Effector memory CD8-positive, alpha-beta T cell (primary cell): ENCODE measurements around the gene LRRC41.
"Not testable (repeated sequence)": the region's sequence is repeated elsewhere in the genome, so short reads cannot be mapped to it uniquely, and the experiment has no call there.

Source experiments
- ATAC-seq: fragments of 150-1000 bp; cut with Tn5 transposase; replicated peaks from 2 replicates; pipeline ENCODE4 v1.10.0; 2021; ENCODE audit warnings: mild to moderate bottlenecking, moderate library complexity
- DNase-seq, 3 experiments: peaks; one replicate each; pipeline ENCODE4 v3.0.0; 2021
- H3K27ac Mint-ChIP-seq, 2 donors: one replicate each; pipeline ENCODE4 v1.8.0; 2022; ENCODE audit warnings: mild to moderate bottlenecking in 2 of 2, mixed read lengths in 2 of 2, moderate library complexity in 2 of 2
- H3K27me3 Mint-ChIP-seq, 2 donors: one replicate each; pipeline ENCODE4 v1.8.0; 2022; ENCODE audit warnings: mixed read lengths in 2 of 2
- H3K36me3 Mint-ChIP-seq: one replicate; pipeline ENCODE4 v1.8.0; 2022; ENCODE audit warnings: mild to moderate bottlenecking, moderate library complexity, mixed read lengths; ENCODE audit not compliant: insufficient read depth
- H3K4me1 Mint-ChIP-seq, 2 donors: one replicate each; pipeline ENCODE4 v1.8.0; 2022; ENCODE audit warnings: low read depth in 2 of 2, mixed read lengths in 2 of 2
- H3K4me3 Mint-ChIP-seq, 2 donors: one replicate each; pipeline ENCODE4 v1.8.0; 2022; ENCODE audit warnings: mild to moderate bottlenecking in 2 of 2, mixed read lengths in 2 of 2, moderate library complexity in 2 of 2
- H3K9me3 Mint-ChIP-seq, 2 donors: one replicate each; pipeline ENCODE4 v1.8.0; 2022; ENCODE audit warnings: mixed read lengths in 2 of 2
- total RNA-seq, 9 experiments: gene quantifications; one replicate each; lab custom pipeline; 2026; lab: John Stamatoyannopoulos, UW

LRRC41 gene, protein sequence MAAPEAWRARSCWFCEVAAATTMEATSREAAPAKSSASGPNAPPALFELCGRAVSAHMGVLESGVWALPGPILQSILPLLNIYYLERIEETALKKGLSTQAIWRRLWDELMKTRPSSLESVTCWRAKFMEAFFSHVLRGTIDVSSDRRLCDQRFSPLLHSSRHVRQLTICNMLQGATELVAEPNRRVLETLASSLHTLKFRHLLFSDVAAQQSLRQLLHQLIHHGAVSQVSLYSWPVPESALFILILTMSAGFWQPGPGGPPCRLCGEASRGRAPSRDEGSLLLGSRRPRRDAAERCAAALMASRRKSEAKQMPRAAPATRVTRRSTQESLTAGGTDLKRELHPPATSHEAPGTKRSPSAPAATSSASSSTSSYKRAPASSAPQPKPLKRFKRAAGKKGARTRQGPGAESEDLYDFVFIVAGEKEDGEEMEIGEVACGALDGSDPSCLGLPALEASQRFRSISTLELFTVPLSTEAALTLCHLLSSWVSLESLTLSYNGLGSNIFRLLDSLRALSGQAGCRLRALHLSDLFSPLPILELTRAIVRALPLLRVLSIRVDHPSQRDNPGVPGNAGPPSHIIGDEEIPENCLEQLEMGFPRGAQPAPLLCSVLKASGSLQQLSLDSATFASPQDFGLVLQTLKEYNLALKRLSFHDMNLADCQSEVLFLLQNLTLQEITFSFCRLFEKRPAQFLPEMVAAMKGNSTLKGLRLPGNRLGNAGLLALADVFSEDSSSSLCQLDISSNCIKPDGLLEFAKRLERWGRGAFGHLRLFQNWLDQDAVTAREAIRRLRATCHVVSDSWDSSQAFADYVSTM
- 42.9 to 101 (median 71.1) reads per million in 9 experiments for total RNA-seq

DNA sequence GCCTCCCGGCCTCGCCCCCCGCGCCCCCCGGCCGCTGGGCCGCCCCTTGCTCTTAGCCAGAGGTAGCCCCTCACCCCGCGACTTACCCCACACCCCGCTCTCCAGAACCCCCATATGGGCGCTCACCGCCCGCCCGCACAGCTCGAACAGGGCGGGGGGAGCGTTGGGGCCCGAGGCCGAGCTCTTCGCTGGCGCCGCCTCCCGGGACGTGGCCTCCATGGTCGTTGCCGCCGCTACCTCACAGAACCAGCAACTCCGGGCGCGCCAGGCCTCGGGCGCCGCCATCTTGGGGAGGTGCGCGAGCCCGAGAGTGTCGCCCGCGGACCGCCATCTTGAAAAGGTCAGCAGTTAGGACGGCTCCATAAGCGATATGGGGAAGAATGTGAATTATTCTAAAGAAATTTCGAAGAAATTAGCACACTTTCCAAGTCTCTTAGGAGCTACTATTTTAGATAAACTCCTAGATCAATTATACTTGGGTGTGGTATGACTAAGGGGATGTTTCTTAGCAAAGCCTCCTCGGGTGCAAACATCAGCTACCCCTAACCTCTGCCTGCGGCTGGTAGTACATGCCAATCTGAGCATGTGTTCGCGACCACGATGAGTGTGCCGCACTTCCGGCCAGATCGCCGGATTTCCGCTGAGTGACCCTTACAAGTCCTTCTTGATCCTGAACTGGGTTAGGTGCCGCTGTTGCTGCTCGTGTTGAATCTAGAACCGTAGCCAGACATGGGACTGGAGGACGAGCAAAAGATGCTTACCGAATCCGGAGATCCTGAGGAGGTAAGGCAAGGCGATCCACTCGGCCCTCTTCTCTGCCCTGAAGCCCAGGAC, at the start of gene LRRC41, which contains the start of gene UQCRH:
Gene LRRC41 (minus strand): TSS at position 579 of the 834 bp plus-strand sequence. CDS start 294 bp downstream, at position 285.
Gene UQCRH (plus strand): TSS at position 661 of the 834 bp plus-strand sequence. CDS start 69 bp downstream, at position 730.
- peak; percentile 89 to 96 (median 94) for DNase-seq
- peak; percentile 87 for ATAC-seq
- peaks cover 49% of the 10 kb centered on the region for H3K36me3 Mint-ChIP-seq
- no peaks in the 10 kb centered on the region for H3K9me3 Mint-ChIP-seq
- H3K27ac Mint-ChIP-seq, result peak within 1 kb of the TSS; percentile 99
- no peaks in the 10 kb centered on the region for H3K27me3 Mint-ChIP-seq
- peaks cover 33 to 56% of the 10 kb centered on the region in 2 donors for H3K4me1 Mint-ChIP-seq
- peak within 1 kb of the TSS; percentile 98 to 99 for H3K4me3 Mint-ChIP-seq

DNA sequence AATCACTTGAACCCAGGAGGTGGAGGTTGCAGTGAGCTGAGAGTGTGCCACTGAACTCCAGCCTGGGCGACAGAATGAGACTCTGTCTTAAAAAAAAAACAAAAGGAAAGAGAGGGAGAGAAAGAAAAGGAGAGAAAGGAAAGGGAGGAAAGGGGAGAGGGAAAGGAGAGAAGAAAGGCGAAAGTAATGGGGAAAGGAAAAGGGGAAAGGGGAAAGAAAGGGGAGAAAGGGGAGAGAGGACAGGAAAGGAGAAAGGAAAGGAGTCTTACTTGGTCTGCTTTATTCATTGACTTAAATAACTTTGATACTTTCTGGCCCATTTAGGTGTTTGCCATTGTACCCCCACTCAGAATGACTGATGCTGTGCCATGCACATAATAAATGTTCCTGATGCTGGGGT, 48.9 kb upstream of the LRRC41 start:
- no peaks in the 10 kb centered on the region for H3K27me3 Mint-ChIP-seq
- H3K27ac Mint-ChIP-seq, result peak overlapping the region in 1 of 2 donors; percentile 47
- no peak for DNase-seq
- no peak for ATAC-seq
- H3K4me1 Mint-ChIP-seq, result peaks cover 5 to 9% of the 10 kb centered on the region in 2 donors
- no peaks in the 10 kb centered on the region for H3K9me3 Mint-ChIP-seq
- peaks cover 72% of the 10 kb centered on the region for H3K36me3 Mint-ChIP-seq
- H3K4me3 Mint-ChIP-seq, result no peak overlapping the region

DNA sequence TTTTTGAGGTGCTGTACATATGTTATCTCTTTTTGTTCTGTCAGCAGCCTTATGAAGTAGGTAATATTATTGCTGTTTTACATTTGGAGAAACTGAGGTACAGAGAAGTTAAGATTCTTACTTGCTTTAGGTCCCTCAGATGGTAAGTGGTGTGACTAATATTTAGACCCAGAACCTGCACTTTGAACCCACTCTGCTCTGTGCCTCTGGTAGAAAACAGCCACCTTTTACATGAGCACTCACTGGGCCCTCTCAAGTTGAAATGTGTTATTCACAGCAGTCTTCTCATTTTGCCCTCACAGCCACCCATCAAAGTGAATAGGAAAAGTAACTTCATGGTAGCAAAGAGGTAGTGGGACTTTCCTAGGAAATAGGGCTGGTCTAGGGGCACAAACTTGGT, 41.9 kb upstream of the LRRC41 start:
- DNase-seq (no peak), ATAC-seq (no peak)
- H3K27ac Mint-ChIP-seq, result no peak overlapping the region
- H3K4me3 Mint-ChIP-seq, result no peak overlapping the region
- no peaks in the 10 kb centered on the region for H3K27me3 Mint-ChIP-seq
- peaks cover 26 to 39% of the 10 kb centered on the region in 2 donors for H3K4me1 Mint-ChIP-seq
- H3K36me3 Mint-ChIP-seq, result peaks cover 75% of the 10 kb centered on the region
- no peaks in the 10 kb centered on the region for H3K9me3 Mint-ChIP-seq

DNA sequence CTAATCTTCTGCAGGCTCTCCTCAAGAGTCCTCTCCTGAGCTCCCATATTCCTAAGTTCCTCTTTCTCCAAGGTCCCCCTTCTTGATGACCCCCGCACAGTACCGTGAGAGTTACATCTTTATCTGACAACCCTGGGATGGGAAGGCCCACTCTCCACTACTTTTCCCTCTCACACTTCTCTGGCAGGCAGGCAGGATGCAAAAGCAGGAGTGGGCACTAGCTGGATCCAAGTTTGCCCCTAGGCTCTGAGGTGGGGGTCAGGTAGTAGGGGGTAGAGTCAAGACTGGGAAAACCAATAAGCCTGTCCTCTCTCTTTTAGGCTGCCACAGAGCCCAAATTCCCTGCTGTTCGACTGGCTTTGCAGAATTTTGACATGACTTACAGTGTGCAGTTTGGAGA, 41.1 kb upstream of the LRRC41 start:
- H3K4me3 Mint-ChIP-seq, result no peak overlapping the region
- no peaks in the 10 kb centered on the region for H3K27me3 Mint-ChIP-seq
- DNase-seq, result no peak
- peaks cover 69% of the 10 kb centered on the region for H3K36me3 Mint-ChIP-seq
- H3K27ac Mint-ChIP-seq, result peak overlapping the region; percentile 34 to 67
- H3K9me3 Mint-ChIP-seq, result no peaks in the 10 kb centered on the region
- ATAC-seq, result no peak
- peaks cover 27 to 43% of the 10 kb centered on the region in 2 donors for H3K4me1 Mint-ChIP-seq

DNA sequence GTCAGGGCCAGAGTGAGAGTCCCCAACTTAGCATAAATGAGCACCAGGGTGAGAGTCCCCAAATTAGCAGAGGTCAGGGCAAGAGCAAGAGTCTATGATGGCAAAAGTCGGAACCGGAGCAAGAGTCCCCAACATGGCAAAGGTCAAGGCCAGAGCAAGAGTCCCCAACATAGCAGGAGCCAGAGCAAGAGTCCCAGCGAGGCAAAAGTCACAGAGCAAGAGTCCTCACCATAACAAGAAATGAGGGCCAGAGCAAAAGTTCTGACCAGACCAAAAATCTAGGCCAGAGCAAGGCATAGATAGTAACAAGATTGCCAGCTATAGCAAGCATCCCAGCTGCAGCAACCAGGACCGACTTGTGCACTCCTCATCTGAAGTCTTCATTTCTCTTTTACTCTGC, 40.3 kb upstream of the LRRC41 start:
- H3K27ac Mint-ChIP-seq, result peak overlapping the region; percentile 99 to 100

DNA sequence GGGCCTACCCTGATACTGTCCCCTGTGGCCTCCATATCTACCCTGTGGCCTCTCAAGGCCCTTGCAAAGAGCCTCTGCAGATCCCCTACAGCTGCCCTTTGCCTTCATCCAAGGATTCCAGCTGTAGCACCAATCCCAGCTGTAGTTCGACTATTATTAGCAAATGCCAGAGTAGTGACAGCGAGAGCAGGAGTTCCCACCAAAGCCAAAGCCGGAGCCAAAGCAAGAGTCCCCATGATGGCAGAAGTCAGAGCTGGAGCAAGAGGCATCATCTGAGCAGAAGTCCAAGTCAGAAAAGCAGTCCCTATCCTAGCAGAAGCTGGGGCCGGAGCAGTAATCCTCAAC, 39.9 kb upstream of the LRRC41 start:
- DNase-seq, result no peak
- H3K36me3 Mint-ChIP-seq, result peaks cover 61% of the 10 kb centered on the region
- peaks cover 30 to 44% of the 10 kb centered on the region in 2 donors for H3K4me1 Mint-ChIP-seq
- H3K9me3 Mint-ChIP-seq, result no peaks in the 10 kb centered on the region
- peak overlapping the region; percentile 99 to 100 for H3K27ac Mint-ChIP-seq
- no peak overlapping the region for H3K4me3 Mint-ChIP-seq
- ATAC-seq, result no peak
- H3K27me3 Mint-ChIP-seq, result no peaks in the 10 kb centered on the region

More for the DNA sequence above, 40.3 kb upstream of the LRRC41 start:
- H3K4me3 Mint-ChIP-seq, result no peak overlapping the region
- DNase-seq (no peak), ATAC-seq (no peak)
- no peaks in the 10 kb centered on the region for H3K27me3 Mint-ChIP-seq
- peaks cover 64% of the 10 kb centered on the region for H3K36me3 Mint-ChIP-seq
- H3K4me1 Mint-ChIP-seq, result peaks cover 29 to 44% of the 10 kb centered on the region in 2 donors
- H3K9me3 Mint-ChIP-seq, result no peaks in the 10 kb centered on the region

DNA sequence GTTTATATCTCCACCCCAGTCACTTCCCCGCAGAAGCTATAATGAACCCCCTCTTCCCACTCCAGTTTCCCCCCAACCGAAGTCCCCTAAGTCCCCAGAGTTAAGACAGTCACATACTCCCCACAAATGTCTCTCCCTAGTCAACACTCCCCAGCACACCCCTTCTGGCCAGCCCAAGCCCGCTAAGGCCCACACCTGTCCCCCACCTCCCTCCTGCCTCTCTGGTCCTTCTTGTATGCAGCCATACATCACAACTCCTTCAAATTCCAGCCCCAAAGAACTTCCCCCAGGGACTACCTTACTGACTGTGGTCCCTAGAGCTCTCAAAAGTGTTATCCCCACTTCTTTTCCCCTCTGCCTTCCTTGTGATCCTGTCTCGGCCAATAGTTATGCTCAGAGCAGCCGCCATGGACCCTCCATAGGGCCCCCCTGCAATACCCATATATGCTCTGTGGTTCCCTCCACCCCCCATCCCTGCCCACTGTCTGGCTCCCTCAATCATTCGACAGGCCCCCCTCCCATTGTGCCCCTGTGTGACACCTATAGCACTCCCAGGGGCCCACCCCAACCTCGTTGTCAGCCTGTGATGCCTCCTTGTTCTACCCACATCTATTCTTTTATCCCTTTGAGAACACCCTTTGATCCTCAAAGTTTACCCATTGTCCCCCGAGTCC, 39.4 kb upstream of the LRRC41 start:
- Mint-ChIP-seq H3K4me3 (peak overlapping the region in 1 of 2 donors; percentile 20), H3K36me3 (peaks cover 55% of the 10 kb centered on the region), H3K4me1 (peaks cover 25 to 41% of the 10 kb centered on the region in 2 donors), H3K27me3 (no peaks in the 10 kb centered on the region), H3K9me3 (no peaks in the 10 kb centered on the region), H3K27ac (peak overlapping the region; percentile 99 to 100)
- no peak for ATAC-seq
- DNase-seq, result no peak

DNA sequence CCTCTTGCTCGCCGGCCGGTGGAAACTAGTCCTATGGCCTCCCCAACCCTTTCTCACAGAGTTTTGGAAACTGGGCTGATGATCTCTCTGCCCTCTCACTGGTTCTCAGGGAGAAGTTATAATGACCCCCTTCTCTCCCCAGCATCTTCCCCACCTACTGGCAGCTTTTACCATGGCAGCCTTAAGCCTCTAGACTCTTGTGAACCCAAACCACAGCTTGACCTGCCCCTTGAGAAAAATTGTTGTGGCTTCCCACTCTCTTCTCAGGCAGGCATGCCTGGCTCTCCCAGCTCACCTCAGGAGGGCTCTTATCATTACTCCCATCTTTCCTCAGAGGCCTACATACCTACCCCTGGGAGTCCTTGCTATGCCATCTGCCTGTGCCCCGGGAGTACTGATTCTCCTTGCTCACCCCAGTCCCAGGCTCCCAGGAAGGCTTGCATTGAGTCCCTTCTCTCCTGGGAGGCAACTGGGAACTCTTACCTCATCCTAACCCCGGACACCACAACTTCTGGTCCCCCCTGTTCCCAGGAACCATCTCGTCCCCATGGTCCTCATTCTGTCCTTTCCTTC, 38.8 kb upstream of the LRRC41 start:
- no peak for ATAC-seq
- Mint-ChIP-seq H3K4me3 (peak overlapping the region; percentile 99 to 100), H3K4me1 (peaks cover 21 to 39% of the 10 kb centered on the region in 2 donors), H3K27ac (peak overlapping the region; percentile 99 to 100), H3K9me3 (no peaks in the 10 kb centered on the region), H3K36me3 (peaks cover 51% of the 10 kb centered on the region), H3K27me3 (no peaks in the 10 kb centered on the region)
- DNase-seq, result peak in 2 of 3 experiments; percentile 11 to 19

DNA sequence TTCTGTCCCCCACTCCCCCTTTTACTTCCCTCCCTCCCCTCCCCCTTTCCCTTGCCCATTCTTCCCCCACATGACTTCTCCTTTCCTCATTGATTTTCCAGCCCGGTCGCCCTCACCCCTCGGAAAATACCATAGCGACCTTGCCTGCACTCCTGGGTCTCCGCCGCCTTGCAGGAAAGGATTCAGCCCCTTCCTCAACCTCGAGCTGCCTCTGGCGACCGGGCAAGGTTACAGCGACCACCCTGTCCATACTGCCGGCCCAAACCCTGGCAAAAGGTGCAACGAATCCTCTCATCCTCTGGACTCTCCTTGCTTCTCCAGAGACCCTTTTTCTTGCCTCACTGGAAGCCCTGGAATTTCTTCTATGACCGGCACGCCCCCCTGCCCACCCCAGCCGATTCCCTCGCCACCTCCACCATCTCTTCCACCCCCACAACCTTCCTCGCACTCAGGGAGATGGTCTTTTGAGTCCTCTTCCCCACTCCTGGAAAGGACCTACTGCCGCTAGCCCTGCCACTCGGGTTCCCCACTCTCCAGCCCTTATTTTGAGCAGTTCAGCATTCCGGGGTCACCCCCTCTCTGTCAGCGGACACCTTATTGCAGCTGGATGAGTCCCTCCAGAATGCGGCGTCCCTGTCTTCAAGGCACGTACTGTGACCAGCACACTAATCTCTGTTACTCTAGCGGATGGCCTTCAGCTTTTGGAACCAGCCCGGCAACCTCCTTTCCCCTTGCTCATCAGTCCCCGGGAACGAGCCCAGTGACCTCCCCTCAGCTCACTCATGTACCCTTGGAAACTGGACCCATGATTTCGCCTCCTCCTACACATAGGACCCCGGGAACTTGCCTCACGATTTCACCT, 38.0 kb upstream of the LRRC41 start:
- H3K27me3 Mint-ChIP-seq, result no peaks in the 10 kb centered on the region
- H3K36me3 Mint-ChIP-seq, result peaks cover 44% of the 10 kb centered on the region
- peak overlapping the region; percentile 99 to 100 for H3K27ac Mint-ChIP-seq
- DNase-seq, result peak in 1 of 3 experiments; percentile 16
- no peak for ATAC-seq
- H3K9me3 Mint-ChIP-seq, result no peaks in the 10 kb centered on the region
- H3K4me1 Mint-ChIP-seq, result peaks cover 21 to 39% of the 10 kb centered on the region in 2 donors
- peak overlapping the region; percentile 99 to 100 for H3K4me3 Mint-ChIP-seq

DNA sequence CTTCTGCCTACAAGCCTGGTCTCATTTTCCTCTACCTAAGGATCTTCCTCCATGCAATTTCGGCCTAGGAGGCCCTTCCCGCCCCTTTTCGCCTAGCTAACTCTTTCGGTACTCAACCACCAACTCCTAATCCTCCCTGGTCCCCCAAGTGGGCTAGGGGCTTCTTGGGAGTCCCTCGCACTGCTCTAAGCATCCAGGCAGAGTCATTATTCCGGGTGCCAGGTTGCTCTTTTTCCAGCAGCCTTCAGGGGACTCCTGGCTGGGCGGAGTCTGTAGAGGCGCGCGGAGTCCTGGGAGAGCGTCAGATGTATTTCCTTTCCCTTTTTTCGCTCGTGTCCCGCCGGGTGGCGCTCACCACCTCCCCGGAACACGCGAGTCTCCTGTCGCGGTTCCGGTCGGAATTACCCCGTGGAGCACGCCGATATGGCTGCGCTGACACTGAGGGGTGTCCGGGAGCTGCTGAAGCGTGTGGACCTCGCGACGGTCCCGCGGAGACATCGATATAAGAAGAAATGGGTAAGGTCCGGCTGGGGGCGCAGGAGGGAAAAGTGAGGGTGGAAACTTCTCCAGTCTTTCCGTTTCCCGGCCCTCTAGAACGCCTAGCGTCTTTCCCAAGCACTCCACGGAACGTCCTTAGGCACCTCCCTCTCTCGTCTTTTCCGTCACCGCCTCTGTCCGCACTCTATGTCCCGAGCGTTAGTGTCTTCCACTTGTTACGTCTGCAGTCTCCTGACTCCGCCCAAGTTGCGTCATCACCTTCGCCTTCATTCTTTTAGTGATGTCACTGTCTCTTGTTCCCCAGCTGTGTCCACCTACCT, 37.2 kb upstream of the LRRC41 start, which contains the start of gene NSUN4:
Gene NSUN4 (plus strand): TSS at position 404 of the 818 bp plus-strand sequence. CDS start 20 bp downstream, at position 424.
- no peaks in the 10 kb centered on the region for H3K27me3 Mint-ChIP-seq
- peaks cover 21 to 39% of the 10 kb centered on the region in 2 donors for H3K4me1 Mint-ChIP-seq
- peak within 1 kb of the TSS; percentile 99 to 100 for H3K27ac Mint-ChIP-seq
- peak within 1 kb of the TSS; percentile 99 to 100 for H3K4me3 Mint-ChIP-seq
- ATAC-seq, result peak; percentile 88
- peak; percentile 82 to 83 (median 83) for DNase-seq
- H3K9me3 Mint-ChIP-seq, result no peaks in the 10 kb centered on the region
- peaks cover 37% of the 10 kb centered on the region for H3K36me3 Mint-ChIP-seq

DNA sequence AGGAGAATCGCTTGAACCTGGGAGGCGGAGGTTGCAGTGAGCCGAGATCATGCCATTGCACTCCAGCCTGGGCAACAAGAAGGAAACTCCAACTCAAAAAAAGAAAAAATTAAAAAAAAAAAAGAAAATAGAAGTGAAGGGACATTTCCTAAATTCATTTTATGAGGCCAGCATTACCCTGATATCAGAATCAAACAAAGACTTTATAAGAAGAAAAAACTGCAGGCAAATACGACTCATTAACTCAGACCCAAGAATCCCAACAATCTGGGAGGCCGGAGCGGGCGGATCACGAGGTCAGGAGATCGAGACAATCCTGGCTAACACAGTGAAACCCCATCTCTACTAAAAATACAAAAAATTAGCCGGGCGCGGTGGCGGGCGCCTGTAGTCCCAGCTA, 34.0 kb upstream of the LRRC41 start:
- H3K27me3 Mint-ChIP-seq, H3K4me3 Mint-ChIP-seq, DNase-seq, H3K9me3 Mint-ChIP-seq, ATAC-seq, H3K27ac Mint-ChIP-seq: not testable (repeated sequence)
- Mint-ChIP-seq H3K36me3 (peaks cover 13% of the 10 kb centered on the region), H3K4me1 (peaks cover 21 to 25% of the 10 kb centered on the region in 2 donors)
